ENCODE measurements around the gene MAP7.
"Not testable (repeated sequence)": the region's sequence is repeated elsewhere in the genome, so short reads cannot be mapped to it uniquely, and the experiment has no call there.

Gene MAP7

GRCh38 chr6:136464148-136464547 lies 86.1 kb downstream of the MAP7 start:
- DNase-seq = no peak

- no peak for DNase-seq
These were observed 86.5 kb downstream of the MAP7 start for GRCh38 chr6:136463743-136464142.

GRCh38 chr6:136446579-136447187 lies 103.5 kb downstream of the MAP7 start:
- DNase-seq = no peak

- DNase-seq = no peak
These were observed 104.1 kb downstream of the MAP7 start for GRCh38 chr6:136446145-136446544.

- DNase-seq = no peak
These were observed 105.2 kb downstream of the MAP7 start for GRCh38 chr6:136445063-136445462.

- no peak for DNase-seq
These were observed 110.0 kb downstream of the MAP7 start for GRCh38 chr6:136440203-136440602.

GRCh38 chr6:136439514-136440190 lies 110.6 kb downstream of the MAP7 start:
- DNase-seq = no peak

GRCh38 chr6:136438441-136438840 lies 111.8 kb downstream of the MAP7 start:
- no peak for DNase-seq

GRCh38 chr6:136437246-136437645 lies 113.0 kb downstream of the MAP7 start:
- no peak for DNase-seq

GRCh38 chr6:136435101-136435500 lies 115.1 kb downstream of the MAP7 start:
- no peak for DNase-seq

GRCh38 chr6:136431306-136431705 lies 118.9 kb downstream of the MAP7 start:
- DNase-seq = not testable (repeated sequence)

GRCh38 chr6:136429264-136430065 lies 120.8 kb downstream of the MAP7 start:
- no peak for DNase-seq

GRCh38 chr6:136427378-136427717 lies 122.9 kb downstream of the MAP7 start:
- no peak for DNase-seq

- DNase-seq = no peak
These were observed 123.4 kb downstream of the MAP7 start for GRCh38 chr6:136426627-136427377.

GRCh38 chr6:136425793-136426192 lies 124.4 kb downstream of the MAP7 start:
- no peak for DNase-seq

- DNase-seq = no peak
These were observed 125.3 kb downstream of the MAP7 start for GRCh38 chr6:136424901-136425300.

- no peak for DNase-seq
These were observed 125.8 kb downstream of the MAP7 start for GRCh38 chr6:136424450-136424849.

- no peak for DNase-seq
These were observed 128.6 kb downstream of the MAP7 start for GRCh38 chr6:136421537-136422158.

GRCh38 chr6:136420853-136421252 lies 129.4 kb downstream of the MAP7 start:
- no peak for DNase-seq

GRCh38 chr6:136415351-136416007 lies 134.7 kb downstream of the MAP7 start:
- DNase-seq = no peak

- DNase-seq = no peak
These were observed 137.8 kb downstream of the MAP7 start for GRCh38 chr6:136412410-136412809.

All from activated naive CD4-positive, alpha-beta T cell treated with anti-CD3 and anti-CD28 coated beads, Interleukin-2, amount 50 U/mL, for 16 hours (primary cell).